Epithelial cell of proximal tubule (primary cell): Measurements from ENCODE around the gene AKT1. TPM values are rescaled to one million over a fixed set of nuclear protein-coding genes. Genes with fewer than 3 reads are reported as not detected.

ENCODE experiments used
- DNase-seq: peaks from one replicate; pipeline ENCODE4 v3.0.0-alpha.2; 2011; ENCODE audit warnings: low read depth
- H3K4me3 ChIP-seq: 2 replicates; pipeline ENCODE4 v1.5.1; 2011; ENCODE audit warnings: low read depth, mild to moderate bottlenecking, low read length
- total RNA-seq: library from RNA; depleted of rRNA; stranded (reverse); fragments of >200 nt; gene quantifications from 2 replicates; pipeline ENCODE4 v1.2.3, GENCODE V29; 2015
- TF ChIP-seq, protein P1 (sequence below): conservative IDR thresholded peaks from 2 replicates; pipeline ENCODE4 v1.5.1; 2012; ENCODE audit warnings: low read depth, mild to moderate bottlenecking, low read length

AKT1 gene
- total RNA-seq, 1 donor from 2014 or later = 162 TPM

DNA sequence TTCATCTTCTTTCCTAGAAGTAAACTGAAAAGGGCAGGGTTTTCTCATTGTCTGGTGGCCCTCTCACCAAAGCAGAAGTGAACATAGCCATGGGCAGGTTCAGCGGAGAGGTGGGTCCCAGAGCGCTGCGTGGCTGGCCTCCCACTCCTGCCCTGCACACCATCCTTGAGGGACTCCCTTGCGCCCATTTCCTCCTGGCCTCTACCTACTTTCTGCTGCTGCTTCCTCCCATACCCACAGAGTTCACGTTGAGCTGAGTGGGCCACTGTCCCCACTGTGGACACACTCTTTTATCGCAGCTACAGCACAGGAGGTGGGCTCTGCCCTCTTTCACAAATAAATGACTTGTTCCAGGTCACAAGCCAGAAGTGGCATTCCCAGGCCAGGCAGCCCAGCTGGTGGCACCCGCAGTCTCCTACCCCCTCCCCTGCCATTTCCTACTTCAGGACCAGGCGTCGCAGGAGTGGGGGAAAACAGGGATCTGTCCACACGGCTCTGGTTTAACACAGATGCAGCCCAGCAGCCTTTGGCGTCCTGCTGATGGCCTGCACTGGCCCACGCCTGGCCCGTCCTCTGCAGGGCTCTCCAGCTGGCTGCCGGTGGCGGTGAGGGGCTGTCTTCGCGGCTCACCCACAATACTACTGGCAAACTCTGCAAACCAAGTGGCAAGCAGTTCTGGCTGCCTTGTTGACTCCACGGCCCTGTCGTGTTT lies 37.7 kb downstream of the AKT1 start:
- no peak for DNase-seq
- H3K4me3 ChIP-seq = no peak overlapping the region
- TF ChIP-seq, protein P1, sequence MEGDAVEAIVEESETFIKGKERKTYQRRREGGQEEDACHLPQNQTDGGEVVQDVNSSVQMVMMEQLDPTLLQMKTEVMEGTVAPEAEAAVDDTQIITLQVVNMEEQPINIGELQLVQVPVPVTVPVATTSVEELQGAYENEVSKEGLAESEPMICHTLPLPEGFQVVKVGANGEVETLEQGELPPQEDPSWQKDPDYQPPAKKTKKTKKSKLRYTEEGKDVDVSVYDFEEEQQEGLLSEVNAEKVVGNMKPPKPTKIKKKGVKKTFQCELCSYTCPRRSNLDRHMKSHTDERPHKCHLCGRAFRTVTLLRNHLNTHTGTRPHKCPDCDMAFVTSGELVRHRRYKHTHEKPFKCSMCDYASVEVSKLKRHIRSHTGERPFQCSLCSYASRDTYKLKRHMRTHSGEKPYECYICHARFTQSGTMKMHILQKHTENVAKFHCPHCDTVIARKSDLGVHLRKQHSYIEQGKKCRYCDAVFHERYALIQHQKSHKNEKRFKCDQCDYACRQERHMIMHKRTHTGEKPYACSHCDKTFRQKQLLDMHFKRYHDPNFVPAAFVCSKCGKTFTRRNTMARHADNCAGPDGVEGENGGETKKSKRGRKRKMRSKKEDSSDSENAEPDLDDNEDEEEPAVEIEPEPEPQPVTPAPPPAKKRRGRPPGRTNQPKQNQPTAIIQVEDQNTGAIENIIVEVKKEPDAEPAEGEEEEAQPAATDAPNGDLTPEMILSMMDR = no peak

DNA sequence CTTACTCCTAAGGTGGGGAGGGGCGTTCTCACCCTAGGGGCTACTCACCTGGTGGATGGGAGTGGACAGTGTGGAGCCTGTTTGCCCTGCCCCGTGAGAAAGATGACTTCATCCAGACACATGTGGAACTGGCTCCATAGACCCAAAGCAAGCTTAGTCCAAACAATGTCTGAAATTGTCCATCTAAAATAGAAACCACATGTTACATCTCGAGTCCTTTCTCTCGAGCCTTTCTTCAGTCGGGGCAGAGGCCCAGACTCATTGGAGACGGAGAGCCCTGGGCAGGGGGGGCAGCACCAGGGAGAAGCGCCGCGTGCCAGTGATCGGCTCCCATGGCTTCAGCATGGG lies 38.3 kb downstream of the AKT1 start:
- no peak overlapping the region for H3K4me3 ChIP-seq
- DNase-seq = no peak
- TF ChIP-seq, protein P1 = no peak

DNA sequence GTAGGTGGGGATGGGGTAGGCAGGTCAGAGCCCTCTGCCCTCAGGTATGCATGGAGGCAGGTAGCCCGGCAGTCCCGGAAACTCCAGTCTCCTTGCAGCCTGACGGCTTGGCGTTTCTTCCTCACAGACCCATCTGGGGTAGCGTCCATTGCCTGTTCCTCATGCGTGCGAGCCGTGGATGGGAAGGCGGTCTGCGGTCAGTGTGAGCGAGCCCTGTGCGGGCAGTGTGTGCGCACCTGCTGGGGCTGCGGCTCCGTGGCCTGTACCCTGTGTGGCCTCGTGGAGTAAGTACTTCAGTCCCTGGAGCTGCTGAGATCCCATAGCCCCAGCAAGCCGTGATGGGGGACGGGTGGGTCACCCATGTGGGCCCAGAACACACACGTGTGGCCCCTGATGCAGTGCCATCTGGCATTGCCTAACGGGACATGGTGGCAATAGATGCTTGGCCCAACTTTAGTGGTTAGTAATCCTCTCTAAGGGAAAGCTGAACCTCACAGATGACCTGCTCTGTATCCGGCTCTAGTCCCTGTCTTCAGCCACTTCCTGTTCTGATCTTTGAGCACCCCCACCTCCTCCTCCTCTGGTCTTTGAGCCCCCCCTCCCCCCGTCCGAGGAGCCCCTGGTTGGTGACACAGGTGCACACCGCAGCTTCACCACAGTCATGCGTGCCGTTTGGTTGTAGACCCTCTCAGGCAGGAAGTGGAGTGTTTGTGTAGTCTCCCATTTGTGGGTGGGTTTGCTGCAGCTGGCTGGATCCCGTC lies 38.9 kb downstream of the AKT1 start:
- TF ChIP-seq, protein P1 = no peak
- DNase-seq = no peak
- no peak overlapping the region for H3K4me3 ChIP-seq

DNA sequence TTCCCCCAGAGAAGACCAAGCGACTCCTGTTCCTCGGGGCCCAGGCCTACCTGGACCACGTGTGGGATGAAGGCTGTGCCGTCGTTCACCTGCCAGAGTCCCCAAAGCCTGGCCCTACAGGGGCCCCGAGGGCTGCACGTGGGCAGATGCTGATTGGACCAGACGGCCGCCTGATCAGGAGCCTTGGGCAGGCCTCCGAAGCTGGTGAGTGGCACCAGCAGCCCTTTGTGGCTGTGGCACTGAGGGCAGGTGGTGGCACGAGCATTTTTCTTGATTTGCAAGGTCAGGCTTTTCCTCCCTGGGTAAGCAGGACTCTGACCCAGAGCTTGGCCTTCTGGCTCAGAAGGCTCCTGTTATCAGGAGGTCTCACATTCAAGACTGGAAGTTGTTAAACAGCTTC lies 39.9 kb downstream of the AKT1 start:
- DNase-seq = no peak

DNA sequence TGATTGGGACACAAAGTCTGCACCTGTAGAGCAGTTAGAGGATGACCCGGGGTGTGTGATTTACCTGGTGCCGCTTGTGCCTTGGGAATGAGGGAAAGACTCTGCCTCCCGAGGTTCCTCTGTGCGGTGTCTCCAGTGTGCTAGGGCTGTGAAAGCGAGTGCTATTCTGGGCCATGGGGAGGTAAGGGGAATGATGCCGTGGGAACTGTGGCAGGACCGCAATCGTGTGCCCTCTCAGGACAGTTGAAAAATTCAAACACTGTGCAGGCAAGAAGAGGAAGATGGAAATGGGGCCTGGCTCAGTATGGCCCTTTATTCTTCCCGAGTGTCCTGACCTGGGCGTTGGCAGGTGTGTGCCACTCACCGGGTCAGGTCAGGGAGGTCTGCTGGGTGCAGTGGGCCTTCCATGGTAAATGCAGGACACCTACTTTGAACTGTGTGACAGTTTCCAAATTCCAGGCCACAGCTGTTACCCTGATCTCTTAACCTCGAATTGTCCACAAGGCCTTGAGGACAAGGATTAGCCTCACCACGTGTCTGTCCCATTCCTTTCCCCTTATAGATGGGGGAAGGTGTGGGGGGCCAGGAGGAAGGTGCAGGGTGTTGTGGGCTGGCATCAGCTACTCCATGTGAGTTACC lies 41.2 kb downstream of the AKT1 start:
- peak overlapping the region; percentile 97 for H3K4me3 ChIP-seq
- TF ChIP-seq, protein P1 = no peak
- DNase-seq = no peak

More for the DNA sequence above, 39.9 kb downstream of the AKT1 start:
- TF ChIP-seq, protein P1 = no peak
- no peak overlapping the region for H3K4me3 ChIP-seq

DNA sequence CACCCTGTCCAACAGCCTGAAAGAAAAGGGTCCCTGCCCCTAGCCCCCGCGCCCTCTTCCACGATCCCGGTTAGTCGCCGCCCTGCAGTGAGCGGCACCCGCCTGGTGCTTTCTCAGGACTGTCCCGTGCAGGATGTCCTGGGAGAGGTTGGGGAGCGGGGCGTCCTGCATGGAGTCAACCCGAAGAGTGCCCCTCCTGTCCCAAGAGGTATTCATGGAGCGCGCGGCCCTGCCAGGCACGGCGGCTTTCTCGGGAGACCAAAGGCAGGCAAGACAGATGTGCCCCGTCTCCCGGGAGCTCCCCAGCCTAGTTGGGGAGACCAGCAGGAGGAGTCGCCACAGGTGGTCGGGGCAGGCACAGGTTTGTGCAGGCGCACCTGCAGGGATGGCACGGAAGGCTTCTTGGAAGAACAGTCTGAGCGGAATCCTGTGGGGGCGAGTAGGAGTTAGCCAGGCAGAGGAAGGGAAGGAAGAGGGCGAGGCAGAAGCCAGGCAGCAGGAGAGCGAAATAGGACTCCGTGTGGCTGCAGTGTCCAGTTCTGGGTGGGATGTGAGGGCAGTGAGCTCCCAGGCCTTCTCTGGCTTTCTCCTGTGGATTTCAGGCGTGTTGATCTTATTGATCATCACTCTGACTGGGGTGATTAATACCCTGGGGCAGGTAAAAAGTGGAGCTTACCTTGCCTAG lies 41.9 kb downstream of the AKT1 start:
- no peak for DNase-seq
- TF ChIP-seq, protein P1 = peak; percentile 2
- peak overlapping the region; percentile 97 for H3K4me3 ChIP-seq
